IPS DF 4.7 (cell line): ENCODE results near the gene RBCK1.
"Not testable (repeated sequence)": the region's sequence is repeated elsewhere in the genome, so short reads cannot be mapped to it uniquely, and the experiment has no call there.

ENCODE experiments used
- DNase-seq: peaks from one replicate; pipeline ENCODE4 v3.0.0-alpha.2; 2013; ENCODE audit warnings: low spot score; ENCODE audit errors: extremely low read depth

Gene RBCK1

DNA sequence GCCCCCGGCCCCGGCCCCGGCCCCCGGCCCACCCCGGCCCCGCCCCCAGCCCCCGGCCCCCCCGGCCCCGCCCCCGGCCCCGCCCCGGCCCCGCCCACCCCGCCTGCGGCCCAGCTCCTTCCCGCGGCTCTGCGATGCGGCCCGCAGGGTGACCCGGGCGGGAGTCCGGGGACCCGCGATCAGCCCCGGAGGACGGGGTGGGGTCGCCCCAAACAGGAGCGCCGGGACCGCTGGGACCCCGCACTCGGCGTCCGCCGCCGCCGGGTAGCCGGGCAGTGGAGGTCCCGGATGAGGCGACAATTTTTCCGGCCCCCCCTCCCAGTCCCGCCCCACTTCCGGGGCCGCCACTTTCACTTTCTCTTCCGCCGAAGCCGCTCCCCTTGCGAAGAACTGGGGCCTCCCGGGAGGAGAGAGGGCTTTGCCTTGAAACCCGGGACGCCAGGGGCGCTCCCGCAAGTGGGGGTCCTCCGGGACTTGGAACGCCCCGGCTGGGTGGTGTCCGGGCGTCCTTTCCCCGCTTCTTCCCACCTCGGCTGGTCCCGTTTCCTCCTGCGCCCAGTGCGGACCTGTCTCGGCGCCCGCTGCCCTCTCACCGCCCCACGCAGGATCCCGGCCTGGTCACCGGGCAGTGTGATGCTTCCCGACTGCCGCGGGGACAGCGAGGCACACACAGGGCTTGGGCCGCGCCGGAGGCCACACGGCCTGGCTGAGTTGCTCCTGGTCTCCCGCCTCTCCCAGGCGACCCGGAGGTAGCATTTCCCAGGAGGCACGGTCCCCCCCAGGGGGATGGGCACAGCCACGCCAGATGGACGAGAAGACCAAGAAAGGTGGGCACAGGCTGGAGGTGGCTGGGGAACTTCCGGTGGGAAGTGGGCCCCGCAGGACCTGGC is at the start of gene RBCK1:
Gene RBCK1, plus strand, starts transcription at position 347 of the 890 bp plus-strand sequence. Its CDS starts 459 bp downstream, at position 806.
- no peak for DNase-seq

- DNase-seq = no peak
Observed at GRCh38 chr20:358891-359555, 49.1 kb upstream of the RBCK1 start.

- no peak for DNase-seq
Observed at GRCh38 chr20:361561-361960, 46.5 kb upstream of the RBCK1 start.

DNA sequence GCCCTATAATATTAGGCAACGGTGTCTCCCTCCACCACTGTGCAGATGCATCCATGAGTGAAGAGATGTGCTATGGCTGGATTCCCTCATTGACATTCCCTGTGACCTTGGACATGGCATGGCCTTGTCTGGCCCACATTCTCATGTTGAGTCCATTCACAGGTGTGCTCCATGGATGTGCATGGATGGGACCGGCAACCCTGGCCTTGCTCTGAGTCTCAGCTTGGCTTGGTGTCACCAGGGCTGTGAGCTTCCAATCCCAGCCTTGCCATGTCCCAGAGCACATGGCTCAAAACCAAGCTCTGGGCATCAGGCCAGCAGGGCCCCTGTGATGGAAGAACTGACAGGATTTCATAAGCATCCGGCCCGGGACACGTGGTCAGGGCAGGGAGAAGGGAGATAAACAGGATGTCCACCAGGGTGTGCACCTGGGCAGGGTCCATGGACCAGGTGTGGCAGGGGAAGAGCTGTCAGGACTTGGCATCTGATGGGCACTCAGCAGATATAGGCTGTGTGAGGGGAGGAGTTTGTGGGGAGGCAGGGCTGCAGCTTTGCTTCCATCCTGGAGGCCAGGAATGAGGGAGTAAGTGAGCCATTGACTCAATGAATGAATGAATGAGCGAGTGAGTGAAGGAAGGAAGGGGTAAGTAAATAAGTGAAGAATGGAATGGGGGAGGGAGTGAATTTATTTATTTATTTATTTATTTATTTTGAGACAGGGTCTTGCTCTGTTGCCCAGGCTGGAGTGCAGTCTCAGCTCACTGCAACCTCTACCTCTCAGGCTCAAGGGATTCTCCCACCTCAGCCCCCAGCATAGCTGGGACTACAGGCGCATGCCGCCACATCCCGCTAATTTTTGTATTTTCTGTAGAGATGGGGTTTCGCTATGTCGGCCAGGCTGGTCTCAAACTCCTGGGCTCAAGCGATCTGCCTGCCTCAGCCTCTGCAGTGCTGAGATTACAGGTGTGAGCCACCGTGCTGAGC is 45.5 kb upstream of the RBCK1 start:
- no peak for DNase-seq

- DNase-seq = no peak
Observed at GRCh38 chr20:363319-364078, 44.6 kb upstream of the RBCK1 start.

GRCh38 chr20:364905-365794 is 42.9 kb upstream of the RBCK1 start:
- no peak for DNase-seq

- DNase-seq = no peak
Observed at GRCh38 chr20:366041-366718, 41.9 kb upstream of the RBCK1 start.

DNA sequence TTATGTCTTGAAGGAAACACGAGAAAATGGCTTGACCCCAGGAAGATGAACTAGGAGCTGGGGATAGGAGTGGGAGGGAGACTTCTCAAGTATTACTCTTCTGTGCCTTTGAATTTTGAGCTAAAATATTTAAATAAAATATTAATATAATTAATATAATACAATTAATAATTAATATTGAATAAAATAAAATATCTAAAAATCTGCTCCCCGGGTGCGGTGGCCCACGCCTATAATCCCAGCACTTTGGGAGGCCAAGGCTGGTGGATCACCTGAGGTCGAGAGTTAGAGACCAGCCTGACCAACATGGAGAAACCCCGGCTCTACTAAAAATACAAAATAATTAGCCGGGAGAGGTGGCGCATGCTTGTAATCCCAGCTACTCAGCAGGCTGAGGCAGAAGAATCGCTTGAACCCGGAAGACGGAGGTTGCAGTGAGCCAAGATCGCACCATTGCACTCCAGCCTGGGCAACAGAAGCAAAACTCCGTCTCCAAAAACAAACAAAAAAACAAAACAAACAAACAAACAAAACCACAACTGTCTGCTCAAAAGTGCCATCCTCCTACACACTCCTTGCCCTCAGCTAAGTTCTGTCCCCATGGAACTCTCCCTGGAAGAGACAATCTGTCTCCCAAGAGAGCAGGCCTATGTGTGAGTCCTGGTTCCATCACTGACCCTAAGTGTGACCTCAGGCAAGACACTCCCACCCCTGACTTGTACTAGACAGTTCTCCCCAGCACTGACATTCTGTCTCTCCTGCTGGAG is 41.2 kb upstream of the RBCK1 start:
- DNase-seq = no peak

- no peak for DNase-seq
Observed at GRCh38 chr20:367486-367887, 40.6 kb upstream of the RBCK1 start.

GRCh38 chr20:368915-369314 is 39.2 kb upstream of the RBCK1 start:
- no peak for DNase-seq

- no peak for DNase-seq
Observed at GRCh38 chr20:370151-370600, 37.9 kb upstream of the RBCK1 start.

DNA sequence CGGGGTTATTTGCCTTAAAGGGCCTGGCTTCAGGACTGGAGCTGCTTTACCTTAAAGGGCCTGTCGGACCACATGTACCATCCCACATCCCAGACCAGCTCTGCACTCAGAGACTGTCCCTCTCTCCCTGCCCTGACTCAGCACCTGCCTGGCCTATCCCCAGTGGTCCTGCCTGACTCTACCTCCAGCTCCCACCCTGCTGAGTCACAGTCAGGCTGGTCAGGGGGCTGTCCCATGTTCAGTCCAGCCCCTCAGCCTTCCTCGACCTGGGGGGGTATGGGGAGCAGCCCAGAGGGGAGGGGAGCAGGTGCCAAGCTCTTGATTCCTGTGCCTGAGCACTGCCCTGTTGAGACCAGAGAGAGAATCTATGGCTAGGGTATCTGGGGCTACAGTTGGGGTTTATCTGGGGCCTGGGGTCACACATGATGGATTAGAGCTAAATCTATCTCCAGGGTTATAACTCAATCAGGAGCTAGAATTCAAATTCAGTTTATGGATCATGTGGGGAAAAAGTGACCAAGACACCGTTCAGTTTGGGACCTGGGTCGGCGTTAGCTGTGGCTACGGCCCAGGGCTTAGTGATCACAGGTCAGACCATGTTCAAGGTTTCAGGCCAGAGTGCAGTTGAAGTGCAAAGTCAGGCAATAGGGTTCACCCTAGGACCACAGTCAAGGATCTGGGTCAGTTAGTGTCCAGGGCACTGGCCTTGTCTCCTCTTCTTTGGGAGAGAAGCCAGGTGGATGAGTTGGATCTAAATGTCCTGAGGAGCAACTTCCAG is 36.9 kb upstream of the RBCK1 start:
- no peak for DNase-seq

DNA sequence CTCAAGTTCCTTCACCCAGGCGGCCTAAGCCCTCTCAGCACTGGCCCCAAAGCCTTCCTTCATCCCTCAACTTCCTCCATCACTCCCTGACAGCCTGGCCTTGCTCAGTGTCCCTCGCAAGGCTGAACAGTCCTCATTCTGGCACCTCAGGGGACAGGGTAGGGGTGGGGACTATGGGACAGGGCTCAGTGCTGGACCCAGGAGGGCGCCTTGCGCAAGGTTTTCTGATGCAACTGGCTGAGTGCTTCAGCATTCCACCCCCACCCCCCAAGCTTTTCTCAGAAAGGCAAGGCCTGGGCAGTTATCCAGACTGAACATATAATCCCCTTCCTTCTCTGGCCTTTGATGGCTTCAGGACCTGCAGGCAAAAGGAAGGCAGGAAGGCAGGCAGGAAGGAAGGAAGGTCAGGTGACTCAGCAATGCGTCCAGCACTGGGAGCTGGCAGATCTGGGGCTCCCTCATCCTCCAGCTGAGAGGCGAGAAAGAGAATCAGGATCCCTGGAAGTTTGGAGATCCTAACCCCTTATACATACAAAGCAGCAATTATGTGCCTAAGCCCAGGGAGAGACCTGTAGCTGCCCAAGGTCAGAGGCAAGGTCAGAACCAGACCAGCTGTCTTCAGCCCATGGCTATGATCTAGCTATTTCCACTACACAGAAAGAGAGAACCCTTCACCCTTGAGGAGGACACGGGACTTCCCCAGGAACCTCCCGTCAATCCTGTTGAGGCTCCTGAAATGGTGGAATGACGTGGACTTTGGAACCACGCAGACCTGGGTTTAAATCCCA is 36.1 kb upstream of the RBCK1 start:
- no peak for DNase-seq

DNA sequence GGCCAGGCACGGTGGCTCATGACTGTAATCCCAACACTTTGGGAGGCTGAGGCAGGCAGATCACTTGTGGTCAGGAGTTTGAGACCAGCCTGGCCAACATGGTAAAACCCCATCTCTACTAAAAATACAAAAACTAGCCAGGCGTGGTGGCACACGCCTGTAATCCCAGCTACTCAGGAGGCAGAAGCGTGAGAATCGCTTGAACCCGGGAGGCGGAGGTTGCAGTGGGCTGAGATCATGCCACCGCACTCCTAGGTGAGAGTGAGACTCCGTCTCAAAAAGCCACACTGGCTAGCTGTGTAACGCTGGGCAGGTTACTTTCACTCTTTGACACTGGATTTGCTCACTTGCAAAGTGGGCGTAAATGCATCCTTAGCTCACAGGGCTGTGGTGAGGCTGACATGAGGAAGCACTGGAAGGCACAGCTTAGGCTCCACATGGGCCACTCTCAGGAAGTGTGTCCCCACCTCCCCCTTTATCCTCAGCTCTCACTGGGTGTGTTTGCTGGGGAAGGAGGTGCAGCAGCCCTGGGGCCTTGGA is 35.5 kb upstream of the RBCK1 start:
- not testable (repeated sequence) for DNase-seq

- DNase-seq = no peak
Observed at GRCh38 chr20:373171-373890, 34.8 kb upstream of the RBCK1 start.
